Gastrocnemius medialis (tissue), 4 donors: ENCODE results near the gene CCSER2. TPM values are rescaled to one million over a fixed set of nuclear protein-coding genes. Genes with fewer than 3 reads are reported as not detected.

Experiments used
- ATAC-seq, 2 donors: fragments of 150-250 bp; one replicate each; pipeline ENCODE4 v1.9.1; 2016
- DNase-seq, 2 donors: peaks; one replicate each; pipeline ENCODE4 v3.0.0-alpha.2; 2019
- H3K27ac ChIP-seq, 4 donors: fragments of 200-600 bp; sonication (generic); 1 replicate in 1 of 4; 2 replicates in 3 of 4; pipeline ENCODE4 v1.5.1; 2016 to 2018; ENCODE audit warnings: mild to moderate bottlenecking in 2 of 4, moderate library complexity in 1 of 4
- H3K27me3 ChIP-seq, 3 donors: fragments of 200-600 bp; sonication (generic) in 2 of 3; 1 replicate in 1 of 3; 2 replicates in 2 of 3; pipeline versions ENCODE4 v1.5.1 to v1.6.0; 2016 to 2019; ENCODE audit warnings: mild to moderate bottlenecking in 1 of 3, moderate library complexity in 1 of 3
- H3K36me3 ChIP-seq, 2 donors: fragments of 200-600 bp; sonication (generic) in 1 of 2; one replicate each; pipeline ENCODE4 v1.5.1; 2017 to 2018
- H3K4me1 ChIP-seq, 2 donors: fragments of 200-600 bp; sonication (generic) in 1 of 2; one replicate each; pipeline ENCODE4 v1.5.1; 2016 to 2017; ENCODE audit warnings: mild to moderate bottlenecking in 2 of 2
- H3K4me3 ChIP-seq, 4 donors: fragments of 200-600 bp; sonication (generic) in 3 of 4; 1 replicate in 1 of 4; 2 replicates in 3 of 4; pipeline ENCODE4 v1.5.1; 2016 to 2019; ENCODE audit warnings: mild to moderate bottlenecking in 2 of 4
- H3K9me3 ChIP-seq, 3 donors: fragments of 200-600 bp; sonication (generic) in 2 of 3; 1 replicate in 1 of 3; 2 replicates in 2 of 3; pipeline ENCODE4 v1.5.1; 2016 to 2019
- POLR2A ChIP-seq, 2 donors: fragments of 450-650 bp; IDR thresholded peaks; one replicate each; pipeline ENCODE4 v1.6.1; 2017; ENCODE audit warnings: antibody characterized with exemption in 2 of 2, mild to moderate bottlenecking in 2 of 2, moderate library complexity in 2 of 2
- in situ Hi-C, 4 donors: fragments of 200-750 bp; cut with MboI; loops; one replicate each; pipeline versions ENCODE4 v1.15.0 to v1.8.0; 2017; ENCODE audit warnings: low sequenced_read_pairs in 4 of 4
- intact Hi-C: fragments of 100-400 bp; cut with DNase I; formaldehyde crosslinking; loops from one replicate; pipeline ENCODE4 v1.15.1; 2023; ENCODE audit warnings: low total_unique reads
- total RNA-seq, 4 donors: library from RNA; depleted of rRNA; stranded (reverse); fragments of >200 nt; gene quantifications; one replicate each; pipeline versions ENCODE4 v1.1.0 to v1.2.3, GENCODE V29; 2016
- TF ChIP-seq, protein P1 (sequence below), 5 experiments: fragments of 450-650 bp in 3 of 5; fragments of 200-600 bp in 2 of 5; sonication (generic) in 2 of 5; IDR thresholded peaks in 4 of 5; conservative IDR thresholded peaks in 1 of 5; 1 replicate in 4 of 5; 2 replicates in 1 of 5; pipeline ENCODE4 v1.5.1; 2016 to 2019; ENCODE audit warnings: antibody characterized with exemption in 5 of 5, mild to moderate bottlenecking in 3 of 5, moderate library complexity in 3 of 5

Gene CCSER2
- total RNA-seq, 4 donors from 2014 or later, result 39.8 to 61.8 (median 49.2) TPM

DNA sequence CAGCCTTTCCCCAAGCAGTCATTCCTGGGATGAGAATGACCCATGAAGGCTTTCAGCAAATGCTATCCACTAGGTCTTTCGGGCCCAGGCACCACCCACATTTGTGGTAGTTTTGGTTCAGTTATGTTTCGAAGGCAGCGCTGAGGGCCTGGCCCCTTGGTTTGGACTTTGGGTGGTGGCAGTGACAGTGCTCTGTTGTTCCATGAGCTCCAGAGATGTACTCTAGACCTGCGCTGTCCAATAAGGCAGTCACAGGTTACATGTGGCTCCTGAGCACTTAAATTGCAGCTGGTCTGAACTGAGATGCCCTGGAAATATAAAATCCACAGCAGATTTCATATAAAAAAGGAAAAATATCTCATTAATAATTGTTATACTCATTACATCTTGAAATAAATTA, 209.6 kb downstream of the CCSER2 start:
- Histone ChIP-seq H3K27me3 (peaks cover 18 to 22% (median 22%) of the 10 kb centered on the region in 3 donors), H3K9me3 (no peaks in the 10 kb centered on the region), H3K36me3 (no peaks in the 10 kb centered on the region), H3K27ac (no peak overlapping the region), H3K4me3 (no peak overlapping the region), H3K4me1 (peaks cover 0 to 4% of the 10 kb centered on the region in 2 donors)
- ATAC-seq (no peak), DNase-seq (no peak)
- in situ Hi-C loops, result loop anchor here in 2 of 4 donors (5.0 to 25.0 kb wide), 2 partner anchors 161 to 1849 kb away; no protein-coding TSS in a partner anchor
- intact Hi-C loops, result no loop called here
- no peak for TF ChIP-seq POLR2A (IDR thresholded peaks at IDR 0.05)
- TF ChIP-seq, protein P1, sequence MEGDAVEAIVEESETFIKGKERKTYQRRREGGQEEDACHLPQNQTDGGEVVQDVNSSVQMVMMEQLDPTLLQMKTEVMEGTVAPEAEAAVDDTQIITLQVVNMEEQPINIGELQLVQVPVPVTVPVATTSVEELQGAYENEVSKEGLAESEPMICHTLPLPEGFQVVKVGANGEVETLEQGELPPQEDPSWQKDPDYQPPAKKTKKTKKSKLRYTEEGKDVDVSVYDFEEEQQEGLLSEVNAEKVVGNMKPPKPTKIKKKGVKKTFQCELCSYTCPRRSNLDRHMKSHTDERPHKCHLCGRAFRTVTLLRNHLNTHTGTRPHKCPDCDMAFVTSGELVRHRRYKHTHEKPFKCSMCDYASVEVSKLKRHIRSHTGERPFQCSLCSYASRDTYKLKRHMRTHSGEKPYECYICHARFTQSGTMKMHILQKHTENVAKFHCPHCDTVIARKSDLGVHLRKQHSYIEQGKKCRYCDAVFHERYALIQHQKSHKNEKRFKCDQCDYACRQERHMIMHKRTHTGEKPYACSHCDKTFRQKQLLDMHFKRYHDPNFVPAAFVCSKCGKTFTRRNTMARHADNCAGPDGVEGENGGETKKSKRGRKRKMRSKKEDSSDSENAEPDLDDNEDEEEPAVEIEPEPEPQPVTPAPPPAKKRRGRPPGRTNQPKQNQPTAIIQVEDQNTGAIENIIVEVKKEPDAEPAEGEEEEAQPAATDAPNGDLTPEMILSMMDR (IDR thresholded peaks at IDR 0.05 in 4 of 5, conservative IDR thresholded peaks at IDR 0.05 in 1 of 5), result no peak

DNA sequence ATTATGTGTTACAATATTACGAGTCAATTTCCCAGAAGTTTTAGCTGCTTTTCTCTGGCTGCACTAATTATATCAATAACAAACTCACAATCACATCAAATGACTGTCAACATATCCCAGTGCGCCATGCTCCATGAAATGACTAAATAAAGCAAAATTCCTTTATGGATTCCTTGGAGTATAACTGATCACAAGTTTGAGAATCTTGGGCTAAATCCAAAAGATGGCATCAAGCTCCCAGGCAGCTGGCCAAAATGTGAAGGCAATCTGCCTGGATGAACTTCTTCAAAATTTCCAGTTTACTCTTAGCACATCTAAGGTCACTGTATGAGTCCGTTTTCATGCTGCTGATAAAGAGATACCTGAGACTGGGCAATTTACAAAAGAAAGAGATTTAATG, 210.8 kb downstream of the CCSER2 start:
- TF ChIP-seq POLR2A (IDR thresholded peaks at IDR 0.05), result no peak
- TF ChIP-seq, protein P1 (IDR thresholded peaks at IDR 0.05 in 4 of 5, conservative IDR thresholded peaks at IDR 0.05 in 1 of 5), result no peak
- no peak overlapping the region for H3K27ac ChIP-seq
- peaks cover 0 to 4% of the 10 kb centered on the region in 2 donors for H3K4me1 ChIP-seq
- intact Hi-C loops, result no loop called here
- no peaks in the 10 kb centered on the region for H3K9me3 ChIP-seq
- no peaks in the 10 kb centered on the region for H3K36me3 ChIP-seq
- no peak for ATAC-seq
- peaks cover 18 to 22% (median 22%) of the 10 kb centered on the region in 3 donors for H3K27me3 ChIP-seq
- no peak overlapping the region for H3K4me3 ChIP-seq
- no peak for DNase-seq
- in situ Hi-C loops, result loop anchor here in 2 of 4 donors (5.0 to 25.0 kb wide), 2 partner anchors 162 to 1848 kb away; no protein-coding TSS in a partner anchor

DNA sequence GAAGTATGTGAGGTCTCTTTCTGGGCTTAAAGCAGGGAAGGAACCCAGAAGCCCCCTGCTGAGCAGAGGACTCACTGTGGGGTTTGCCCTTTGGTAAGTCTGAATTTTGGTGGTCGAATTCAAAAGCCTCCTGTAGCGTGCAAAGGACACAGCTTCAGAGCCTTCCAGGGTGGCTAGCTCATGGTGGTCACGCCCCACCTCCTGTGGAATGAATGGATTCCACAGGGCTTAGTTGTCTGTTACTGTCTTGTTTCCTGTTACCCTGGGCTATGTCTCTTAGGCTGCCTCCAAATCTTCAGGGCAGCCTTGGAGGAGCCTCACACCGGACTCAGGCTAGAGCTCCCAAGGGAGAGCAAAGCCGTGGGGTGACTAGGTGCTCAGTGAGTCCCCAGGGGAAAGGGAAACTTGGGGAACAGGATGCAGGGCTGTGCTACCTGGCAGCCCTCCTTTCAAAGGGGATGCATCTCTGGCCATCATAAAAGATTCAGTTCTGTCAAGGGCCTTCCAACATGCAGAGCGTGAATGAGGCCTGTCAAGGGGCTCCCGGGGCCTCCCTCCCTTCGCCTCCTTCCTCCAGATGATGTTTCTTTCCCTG, 211.7 kb downstream of the CCSER2 start:
- intact Hi-C loops, result no loop called here
- Histone ChIP-seq H3K27ac (no peak overlapping the region), H3K9me3 (no peaks in the 10 kb centered on the region), H3K36me3 (no peaks in the 10 kb centered on the region), H3K4me1 (peaks cover 0 to 4% of the 10 kb centered on the region in 2 donors), H3K27me3 (peaks cover 18 to 22% (median 22%) of the 10 kb centered on the region in 3 donors), H3K4me3 (peak overlapping the region in 1 of 4 donors; percentile 46)
- no peak for ATAC-seq
- in situ Hi-C loops, result loop anchor here (5.0 to 25.0 kb wide), 3 partner anchors 278 to 1847 kb away; no protein-coding TSS in a partner anchor
- TF ChIP-seq, protein P1 (IDR thresholded peaks at IDR 0.05 in 4 of 5, conservative IDR thresholded peaks at IDR 0.05 in 1 of 5), result no peak
- TF ChIP-seq POLR2A (IDR thresholded peaks at IDR 0.05), result no peak
- no peak for DNase-seq

DNA sequence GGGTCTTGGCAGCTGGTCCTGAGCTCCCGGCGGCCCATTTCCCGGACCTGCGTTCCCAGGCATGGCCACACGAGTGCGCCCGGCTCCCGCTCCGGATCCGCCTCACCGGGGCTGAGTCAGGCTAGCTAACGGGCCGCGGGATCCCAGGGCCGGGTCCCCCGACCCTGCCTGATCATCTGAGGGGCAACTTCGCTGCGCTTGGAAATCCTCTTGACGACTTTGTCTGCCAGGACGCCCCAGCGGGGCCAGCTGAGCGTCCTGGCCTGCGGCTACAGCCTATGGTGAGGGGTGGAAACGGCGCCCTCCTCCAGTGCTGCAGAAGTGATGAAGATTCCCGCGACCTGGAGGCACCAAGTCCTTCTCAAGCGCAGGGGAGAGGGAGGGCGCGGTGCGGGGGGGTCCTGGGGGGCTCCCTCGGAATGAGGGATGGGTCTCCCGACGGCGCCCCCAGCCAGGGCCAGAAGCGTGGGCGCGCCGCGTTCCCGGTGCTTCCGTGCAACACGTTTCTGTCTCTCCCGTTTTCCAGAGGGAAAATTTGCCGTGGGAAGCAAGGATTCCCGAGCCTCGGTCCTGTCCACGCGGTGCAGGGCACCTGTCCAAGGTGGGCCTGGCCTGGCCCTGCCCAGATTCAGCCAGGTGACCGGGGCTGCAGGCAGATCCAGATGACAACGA, 212.4 kb downstream of the CCSER2 start:
- no peaks in the 10 kb centered on the region for H3K36me3 ChIP-seq
- peaks cover 0 to 4% of the 10 kb centered on the region in 2 donors for H3K4me1 ChIP-seq
- no peak overlapping the region for H3K27ac ChIP-seq
- DNase-seq (peak in 1 of 2 donors; percentile 20), ATAC-seq (no peak)
- H3K9me3 ChIP-seq, result no peaks in the 10 kb centered on the region
- in situ Hi-C loops (loop anchor here (5.0 to 25.0 kb wide), 3 partner anchors 278 to 1847 kb away; no protein-coding TSS in a partner anchor), intact Hi-C loops (no loop called here)
- no peak for TF ChIP-seq POLR2A (IDR thresholded peaks at IDR 0.05)
- TF ChIP-seq, protein P1 (IDR thresholded peaks at IDR 0.05 in 4 of 5, conservative IDR thresholded peaks at IDR 0.05 in 1 of 5), result peak; percentile 35 to 76 (median 62)
- peaks cover 18 to 22% (median 22%) of the 10 kb centered on the region in 3 donors for H3K27me3 ChIP-seq
- peak overlapping the region; percentile 33 to 52 (median 42) for H3K4me3 ChIP-seq
